ENCODE measurements around the gene NEUROD2.

Gene NEUROD2

GRCh38 chr17:39555368-39555767, 52.4 kb downstream of the NEUROD2 start:
- no peak for DNase-seq
- Mint-ChIP-seq H3K4me3 (no peak overlapping the region), H3K27ac (no peak overlapping the region), H3K4me1 (peaks cover 9 to 18% of the 10 kb centered on the region in 2 donors), H3K36me3 (peaks cover 51 to 72% of the 10 kb centered on the region in 2 donors), H3K9me3 (no peaks in the 10 kb centered on the region), H3K27me3 (no peaks in the 10 kb centered on the region)
- no peak for ATAC-seq (replicated peaks)
